HG02885 (cell line): Measurements from ENCODE around the gene NETO2.
"Not testable (repeated sequence)": the region's sequence is repeated elsewhere in the genome, so short reads cannot be mapped to it uniquely, and the experiment has no call there.

ENCODE experiments used
- ATAC-seq: cut with Tn5 transposase; IDR thresholded peaks from one replicate; pipeline ENCODE4 v1.9.1; 2021; ENCODE audit warnings: mild to moderate bottlenecking; ENCODE audit not compliant: unreplicated experiment, poor library complexity

Gene NETO2

DNA sequence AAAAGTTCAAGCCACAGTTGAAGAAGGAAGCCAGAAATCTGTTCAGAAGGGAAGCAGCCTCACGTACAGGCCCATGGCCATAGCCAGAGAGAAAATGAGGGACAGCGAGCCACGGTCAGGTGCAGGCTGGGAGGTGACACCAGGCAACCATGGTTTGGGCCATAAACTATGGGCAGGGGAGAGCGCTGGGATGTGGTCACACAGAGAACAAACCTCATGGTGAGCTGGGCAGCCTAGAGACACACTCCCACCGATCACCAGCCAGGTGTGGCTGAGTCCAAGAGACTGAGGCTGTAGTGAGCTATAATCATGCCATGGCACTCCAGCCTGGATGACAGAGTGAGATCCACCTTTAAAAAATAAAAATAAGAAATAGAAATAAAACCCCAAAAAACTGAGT lies 76.5 kb downstream of the NETO2 start:
- no peak for ATAC-seq

GRCh38 chr16:47065766-47066688 lies 77.7 kb downstream of the NETO2 start:
- no peak for ATAC-seq

DNA sequence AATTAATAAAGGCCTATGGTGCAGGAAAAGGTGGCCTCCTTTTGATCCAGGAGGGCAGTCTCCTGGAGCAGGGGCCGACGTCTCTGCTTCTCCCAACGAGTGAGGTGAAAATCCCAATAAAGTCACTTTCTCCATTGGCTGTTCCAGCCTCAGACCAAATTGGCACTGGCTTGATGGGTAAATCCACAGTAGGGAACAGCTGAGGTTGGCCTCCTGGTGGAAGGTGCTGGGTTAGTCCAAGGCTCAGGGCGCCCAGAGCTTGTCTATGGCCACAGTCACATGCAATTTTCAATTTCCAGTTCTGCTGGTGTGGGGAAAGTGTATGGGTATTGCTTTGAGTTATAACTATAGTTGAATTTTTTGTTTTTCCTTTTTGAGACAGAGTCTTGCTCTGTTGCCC lies 79.0 kb downstream of the NETO2 start:
- no peak for ATAC-seq

DNA sequence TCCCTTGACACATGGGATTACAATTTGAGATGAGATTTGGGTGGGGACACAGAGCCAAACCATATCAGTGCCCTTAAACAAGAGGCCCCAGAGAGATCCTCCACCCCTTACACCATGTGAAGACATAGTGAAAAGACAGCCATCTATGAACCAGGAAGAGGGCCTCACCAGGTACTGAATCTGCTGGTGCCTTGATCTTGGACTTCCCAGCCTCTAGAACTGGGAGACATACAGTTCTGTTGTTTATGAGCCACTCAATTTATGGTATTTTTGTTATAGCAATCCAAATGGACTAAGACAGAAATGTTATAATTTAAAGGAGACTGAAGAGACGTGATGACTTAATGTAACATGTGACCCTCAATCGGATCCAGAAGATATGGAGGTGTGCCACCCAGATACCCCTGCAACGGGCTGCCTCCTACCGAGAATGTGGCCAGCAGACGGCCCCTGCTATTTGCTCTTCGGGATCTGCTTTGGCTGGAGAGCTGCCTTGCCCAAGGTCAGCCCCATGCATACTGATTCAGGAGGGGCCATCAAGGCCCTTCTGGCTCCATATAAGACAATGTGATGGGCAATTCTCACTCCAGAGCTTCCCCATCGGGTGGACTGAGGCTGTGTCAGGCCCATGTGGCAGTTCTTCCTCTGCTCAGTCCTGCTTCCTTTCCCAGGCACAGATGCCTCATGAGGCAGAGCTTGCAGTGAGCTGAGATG lies 80.6 kb downstream of the NETO2 start:
- ATAC-seq, result no peak

DNA sequence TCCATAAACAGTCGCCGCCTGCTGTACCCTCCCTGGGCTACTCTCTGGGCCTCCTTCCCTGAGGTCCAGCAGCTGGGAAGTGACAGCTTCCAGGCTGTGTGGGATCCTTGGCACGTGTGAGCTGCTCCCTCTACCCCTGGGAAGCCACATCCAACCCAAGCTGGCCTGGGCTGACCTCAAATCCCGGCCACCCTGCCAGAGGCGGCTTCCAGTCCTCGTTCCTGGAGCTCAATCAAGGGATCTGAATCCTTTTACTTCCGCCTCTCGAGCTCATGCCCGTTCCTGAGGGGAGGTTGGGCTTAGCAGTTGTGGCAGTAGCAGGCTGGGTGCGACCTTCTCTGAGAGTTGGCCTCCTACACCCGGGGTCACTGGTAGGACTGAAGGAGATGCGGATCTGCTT lies 82.5 kb downstream of the NETO2 start:
- ATAC-seq, result no peak

- ATAC-seq, result no peak
These were observed 83.1 kb downstream of the NETO2 start for GRCh38 chr16:47060596-47060995.

DNA sequence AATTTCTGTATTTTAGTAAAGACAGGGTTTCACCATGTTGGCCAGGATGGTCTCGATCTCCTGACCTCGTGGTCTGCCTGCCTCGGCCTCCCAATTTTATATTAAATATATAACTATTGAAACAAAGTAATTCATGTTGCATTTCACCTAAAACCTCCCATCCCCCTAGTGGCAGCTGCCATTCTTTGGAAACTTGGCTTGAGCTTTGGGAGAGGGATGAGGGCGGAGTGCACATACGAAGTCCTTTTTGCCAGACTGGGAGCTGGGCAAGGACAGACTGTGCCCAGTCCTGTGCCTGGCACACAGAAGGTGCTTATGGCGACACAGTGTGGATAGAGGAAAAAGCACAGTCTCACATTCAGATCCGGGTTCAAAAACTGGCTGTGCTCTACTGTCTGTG lies 83.8 kb downstream of the NETO2 start:
- ATAC-seq, result no peak

DNA sequence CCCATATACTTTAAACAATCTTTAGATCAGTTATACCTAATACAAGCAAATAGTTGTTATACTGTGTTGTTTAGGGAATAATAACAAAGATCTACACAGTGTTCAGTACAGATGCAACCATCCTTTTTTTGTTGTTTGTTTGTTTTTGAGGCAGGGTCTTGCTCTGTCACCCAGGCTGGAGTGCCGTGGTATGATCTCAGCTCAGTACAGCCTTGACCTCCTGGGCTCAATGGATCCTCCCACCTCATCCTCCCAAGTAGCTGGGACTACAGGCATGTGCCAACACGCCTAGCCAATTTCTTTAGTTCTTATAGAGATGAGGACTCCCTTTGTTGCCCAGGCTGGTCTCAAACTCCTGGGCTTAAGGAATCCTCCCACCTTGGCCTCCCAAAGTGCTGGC lies 84.6 kb downstream of the NETO2 start:
- ATAC-seq, result not testable (repeated sequence)

DNA sequence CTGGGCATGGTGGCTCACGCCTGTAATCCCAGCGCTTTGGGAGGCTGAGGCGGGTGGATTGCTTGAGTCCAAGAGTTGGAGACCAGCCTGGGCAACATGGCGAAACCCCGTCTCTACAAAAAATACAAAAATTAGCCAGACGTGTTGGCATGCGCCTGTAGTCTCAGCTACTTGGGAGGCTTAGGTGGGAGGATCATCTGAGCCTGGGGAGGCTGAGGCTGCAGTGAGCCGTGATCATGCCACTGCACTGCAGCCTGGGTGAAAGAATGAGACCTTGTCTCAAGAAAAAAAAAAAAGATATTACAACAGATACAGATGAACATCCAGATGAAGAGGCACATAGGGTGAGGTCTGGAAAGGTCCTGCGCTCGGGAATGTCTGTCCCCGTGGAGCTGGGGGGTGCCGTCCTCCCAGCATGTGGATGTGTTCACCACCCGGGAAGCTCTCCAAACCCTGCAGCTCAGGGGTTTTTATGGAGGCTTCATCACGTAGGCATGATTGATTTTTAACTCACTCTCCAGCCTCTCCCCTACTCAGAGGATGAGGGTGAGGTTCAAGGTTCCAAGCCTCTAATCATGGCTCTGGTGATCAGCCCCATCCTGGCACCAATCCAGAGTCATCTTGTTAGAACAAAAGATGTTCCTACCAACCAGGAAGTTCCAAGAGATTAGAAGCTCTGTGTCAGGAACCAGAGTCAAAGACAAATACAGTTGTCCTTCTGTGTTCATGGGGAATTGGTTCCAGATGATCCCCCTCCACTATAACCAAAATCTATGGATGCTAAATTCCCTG lies 85.3 kb downstream of the NETO2 start:
- ATAC-seq, result no peak

DNA sequence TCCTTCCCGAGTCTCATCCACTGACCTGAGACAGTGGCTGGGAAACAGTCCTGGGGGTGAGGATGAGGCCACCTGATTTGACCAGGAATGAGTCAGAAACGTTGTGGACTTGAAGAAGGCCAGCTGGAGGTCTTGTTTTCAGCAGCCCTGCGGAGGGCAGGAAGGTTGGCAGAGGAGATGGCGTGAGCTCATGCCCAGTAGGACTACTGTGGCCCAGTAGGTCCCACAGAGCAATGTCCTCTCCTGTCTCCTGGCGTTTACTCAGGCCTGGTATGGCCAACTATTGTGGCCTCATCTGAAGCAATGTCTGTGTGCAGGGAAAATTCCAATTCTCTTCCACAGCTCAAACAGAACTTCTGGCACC lies 86.1 kb downstream of the NETO2 start:
- no peak for ATAC-seq

- ATAC-seq, result no peak
These were observed 86.8 kb downstream of the NETO2 start for GRCh38 chr16:47056688-47057629.

DNA sequence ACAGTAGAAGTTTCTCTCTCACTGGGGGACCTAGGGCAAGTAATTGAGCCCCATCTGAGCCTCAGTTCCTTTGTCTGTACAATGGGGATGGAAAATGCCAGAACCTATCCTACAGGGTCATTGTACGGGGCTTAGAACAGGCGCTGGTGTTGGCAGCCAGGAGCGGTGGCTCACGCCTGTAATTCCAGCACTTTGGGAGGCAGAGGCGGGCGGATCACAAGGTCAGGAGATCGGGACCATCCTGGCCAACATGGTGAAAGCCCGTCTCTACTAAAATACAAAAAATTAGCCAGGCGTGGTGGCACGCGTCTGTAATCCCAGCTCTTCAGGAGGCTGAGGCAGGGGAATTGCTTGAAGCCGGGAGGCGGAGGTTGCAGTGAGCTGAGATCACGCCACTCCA lies 87.7 kb downstream of the NETO2 start:
- not testable (repeated sequence) for ATAC-seq

GRCh38 chr16:47055136-47055885 lies 88.4 kb downstream of the NETO2 start:
- ATAC-seq, result no peak

GRCh38 chr16:47054306-47054705 lies 89.4 kb downstream of the NETO2 start:
- ATAC-seq, result no peak

- ATAC-seq, result no peak
These were observed 89.8 kb downstream of the NETO2 start for GRCh38 chr16:47053895-47054294.

DNA sequence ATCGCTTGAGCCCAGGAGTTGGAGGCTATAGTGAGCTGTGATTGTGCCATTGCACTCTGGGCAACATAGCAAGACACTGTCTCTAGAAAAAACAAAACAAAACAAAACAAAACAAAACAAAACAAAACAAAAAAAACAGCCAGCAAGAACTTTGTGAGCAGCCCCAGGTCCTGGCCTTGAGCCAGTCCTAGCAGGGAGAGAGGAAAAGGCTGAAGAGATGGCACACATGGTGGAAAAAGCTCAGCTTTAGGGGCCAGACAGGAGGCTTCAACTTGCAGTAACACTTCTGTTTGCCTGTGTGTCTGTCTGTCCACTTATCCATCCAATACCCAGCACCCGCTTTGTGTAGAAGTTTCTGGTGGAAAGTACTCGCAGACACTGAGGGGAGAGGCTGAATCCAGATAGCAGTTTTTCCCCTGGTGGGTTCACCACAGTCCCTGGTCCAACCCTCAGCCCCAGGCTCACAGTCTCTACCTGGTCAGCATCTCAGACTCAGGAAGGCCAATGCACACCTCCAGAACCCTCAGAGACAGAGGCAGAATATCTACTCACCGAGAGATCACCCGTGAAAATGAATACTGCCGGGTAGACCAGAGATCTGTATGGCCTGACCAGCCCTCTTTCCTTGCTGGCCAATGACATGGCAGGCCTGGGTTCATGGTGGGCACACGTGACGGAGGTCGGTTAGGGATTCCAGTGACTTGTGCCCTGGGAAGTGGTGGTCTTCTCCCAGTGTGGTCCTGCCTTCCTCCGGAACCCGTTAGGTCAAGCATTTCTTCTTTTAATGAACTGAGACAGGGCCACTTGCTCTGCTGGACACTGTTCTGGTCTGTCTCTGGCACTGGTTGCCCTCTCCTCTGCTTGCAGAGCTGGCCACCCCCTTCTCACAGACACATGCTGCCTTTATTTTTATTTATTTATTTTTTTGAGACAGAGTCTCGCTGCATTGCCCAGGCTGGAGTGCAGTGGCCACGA lies 90.8 kb downstream of the NETO2 start:
- ATAC-seq, result no peak

DNA sequence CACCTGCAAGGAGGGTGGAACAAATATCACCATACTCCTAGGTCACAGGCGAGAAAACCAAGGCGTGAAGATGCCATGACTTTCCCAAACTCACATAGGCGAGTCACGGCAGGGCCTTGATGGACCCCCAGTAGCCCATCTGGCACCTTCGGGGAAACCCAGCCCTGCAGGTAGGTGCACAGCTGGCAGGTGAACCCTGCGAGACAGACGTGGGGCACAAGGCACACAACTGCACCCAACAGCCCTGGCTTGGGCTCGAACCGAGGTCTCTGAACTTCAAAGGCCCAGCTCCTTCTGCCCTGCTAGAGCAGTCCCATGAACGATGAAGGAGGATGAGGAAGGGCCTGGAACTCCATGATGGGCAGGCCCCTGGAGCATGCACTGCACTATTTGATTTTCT lies 92.7 kb downstream of the NETO2 start:
- ATAC-seq, result no peak
